ENCODE measurements around the gene SNRPD3.

Gene SNRPD3

GRCh38 chr22:24588757-24589481 is 33.1 kb downstream of the SNRPD3 start:
- peak overlapping the region; percentile 43 for H3K23ac ChIP-seq (ENCODE audit: low read depth, low read length, poor library complexity)
- no peak overlapping the region for H3K14ac ChIP-seq (ENCODE audit: low read length)
- WGBS, 2 donors (ENCODE audit: extremely low coverage in 2 of 2, insufficient read length in 2 of 2, insufficient replicate concordance in 1 of 2) = no CpG with 5 or more reads among the region's 21 CpGs
- no peak overlapping the region for H2AFZ ChIP-seq (ENCODE audit: low read length)
- H2BK120ac ChIP-seq (ENCODE audit: low read depth, low read length) = no peak overlapping the region
- no peak overlapping the region for H3K27ac ChIP-seq (replicated peaks; ENCODE audit: low read length)
- peaks cover 25 to 30% of the 10 kb centered on the region in 2 donors for H3K36me3 ChIP-seq (replicated peaks in 1 of 2; ENCODE audit: control insufficient read depth in 2 of 2, insufficient read depth in 2 of 2, low read length in 2 of 2)
- peak overlapping the region; percentile 11 for H3K4ac ChIP-seq (ENCODE audit: low read length)
- H3K4me3 ChIP-seq (ENCODE audit: low read length in 2 of 2) = no peak overlapping the region
- H3K79me1 ChIP-seq (ENCODE audit: low read depth, low read length) = peaks cover 2% of the 10 kb centered on the region
- DNase-seq (ENCODE audit: low spot score) = no peak
- peak overlapping the region; percentile 56 for H2AK5ac ChIP-seq (ENCODE audit: low read depth, low read length)
- no peaks in the 10 kb centered on the region for H3K9me3 ChIP-seq (replicated peaks in 1 of 2; ENCODE audit: control insufficient read depth in 2 of 2, insufficient read depth in 1 of 2, low read depth in 1 of 2, low read length in 2 of 2)
- no peak overlapping the region for H4K91ac ChIP-seq (ENCODE audit: low read depth, low read length, poor library complexity)
- no peak overlapping the region for H3K9ac ChIP-seq (ENCODE audit: low read depth, low read length, poor library complexity)
- H3K4me2 ChIP-seq (ENCODE audit: insufficient read depth, low read length, poor library complexity, severe bottlenecking) = no peak overlapping the region
- peak overlapping the region; percentile 22 for H2BK12ac ChIP-seq (ENCODE audit: low read length)
- H2BK5ac ChIP-seq (ENCODE audit: low read length) = peak overlapping the region; percentile 82
- H2BK15ac ChIP-seq (ENCODE audit: low read length) = no peak overlapping the region
- no peak overlapping the region for H4K8ac ChIP-seq (ENCODE audit: low read depth, low read length)
- H3K27me3 ChIP-seq (ENCODE audit: control insufficient read depth in 3 of 3, insufficient read depth in 3 of 3, low read depth in 1 of 3, low read length in 3 of 3) = no peaks in the 10 kb centered on the region
- peaks cover 10% of the 10 kb centered on the region in 2 donors for H3K4me1 ChIP-seq (ENCODE audit: control insufficient read depth in 2 of 2, insufficient read depth in 1 of 2, low read depth in 1 of 2, low read length in 2 of 2)
- no peak overlapping the region for H3K18ac ChIP-seq (ENCODE audit: low read length)

- Histone ChIP-seq H4K8ac (ENCODE audit: low read depth, low read length) (no peak overlapping the region), H4K91ac (ENCODE audit: low read depth, low read length, poor library complexity) (no peak overlapping the region), H3K4ac (ENCODE audit: low read length) (no peak overlapping the region), H2AFZ (ENCODE audit: low read length) (no peak overlapping the region), H2BK15ac (ENCODE audit: low read length) (no peak overlapping the region), H3K4me2 (ENCODE audit: insufficient read depth, low read length, poor library complexity, severe bottlenecking) (peak overlapping the region; percentile 11), H2BK5ac (ENCODE audit: low read length) (peak overlapping the region; percentile 82), H2BK120ac (ENCODE audit: low read depth, low read length) (no peak overlapping the region), H3K27ac (replicated peaks; ENCODE audit: low read length) (no peak overlapping the region), H3K18ac (ENCODE audit: low read length) (peak overlapping the region; percentile 63), H3K27me3 (ENCODE audit: control insufficient read depth in 3 of 3, insufficient read depth in 3 of 3, low read depth in 1 of 3, low read length in 3 of 3) (no peaks in the 10 kb centered on the region), H3K79me1 (ENCODE audit: low read depth, low read length) (peaks cover 2% of the 10 kb centered on the region), H3K23ac (ENCODE audit: low read depth, low read length, poor library complexity) (no peak overlapping the region), H3K9ac (ENCODE audit: low read depth, low read length, poor library complexity) (peak overlapping the region; percentile 39), H3K14ac (ENCODE audit: low read length) (peak overlapping the region; percentile 17), H3K36me3 (replicated peaks in 1 of 2; ENCODE audit: control insufficient read depth in 2 of 2, insufficient read depth in 2 of 2, low read length in 2 of 2) (peaks cover 23 to 30% of the 10 kb centered on the region in 2 donors), H3K9me3 (replicated peaks in 1 of 2; ENCODE audit: control insufficient read depth in 2 of 2, insufficient read depth in 1 of 2, low read depth in 1 of 2, low read length in 2 of 2) (no peaks in the 10 kb centered on the region), H3K4me3 (ENCODE audit: low read length in 2 of 2) (no peak overlapping the region), H2BK12ac (ENCODE audit: low read length) (no peak overlapping the region), H3K4me1 (ENCODE audit: control insufficient read depth in 2 of 2, insufficient read depth in 1 of 2, low read depth in 1 of 2, low read length in 2 of 2) (peaks cover 12 to 17% of the 10 kb centered on the region in 2 donors), H2AK5ac (ENCODE audit: low read depth, low read length) (no peak overlapping the region)
- no CpG with 5 or more reads among the region's 7 CpGs for WGBS, 2 donors (ENCODE audit: extremely low coverage in 2 of 2, insufficient read length in 2 of 2, insufficient replicate concordance in 1 of 2)
- DNase-seq (ENCODE audit: low spot score) = no peak
Observed at GRCh38 chr22:24589518-24590030, 33.8 kb downstream of the SNRPD3 start.

- H3K23ac ChIP-seq (ENCODE audit: low read depth, low read length, poor library complexity) = no peak overlapping the region
- no peak overlapping the region for H4K91ac ChIP-seq (ENCODE audit: low read depth, low read length, poor library complexity)
- H2BK120ac ChIP-seq (ENCODE audit: low read depth, low read length) = no peak overlapping the region
- no peak overlapping the region for H3K18ac ChIP-seq (ENCODE audit: low read length)
- H3K4ac ChIP-seq (ENCODE audit: low read length) = no peak overlapping the region
- H3K4me1 ChIP-seq (ENCODE audit: control insufficient read depth in 2 of 2, insufficient read depth in 1 of 2, low read depth in 1 of 2, low read length in 2 of 2) = peaks cover 13 to 19% of the 10 kb centered on the region in 2 donors
- H3K36me3 ChIP-seq (replicated peaks in 1 of 2; ENCODE audit: control insufficient read depth in 2 of 2, insufficient read depth in 2 of 2, low read length in 2 of 2) = peaks cover 22 to 25% of the 10 kb centered on the region in 2 donors
- no peak overlapping the region for H3K4me2 ChIP-seq (ENCODE audit: insufficient read depth, low read length, poor library complexity, severe bottlenecking)
- no peak overlapping the region for H2BK5ac ChIP-seq (ENCODE audit: low read length)
- no peak overlapping the region for H2BK12ac ChIP-seq (ENCODE audit: low read length)
- H3K9me3 ChIP-seq (replicated peaks in 1 of 2; ENCODE audit: control insufficient read depth in 2 of 2, insufficient read depth in 1 of 2, low read depth in 1 of 2, low read length in 2 of 2) = no peaks in the 10 kb centered on the region
- H3K9ac ChIP-seq (ENCODE audit: low read depth, low read length, poor library complexity) = no peak overlapping the region
- H3K27me3 ChIP-seq (ENCODE audit: control insufficient read depth in 3 of 3, insufficient read depth in 3 of 3, low read depth in 1 of 3, low read length in 3 of 3) = no peaks in the 10 kb centered on the region
- H2AK5ac ChIP-seq (ENCODE audit: low read depth, low read length) = no peak overlapping the region
- WGBS, 2 donors (ENCODE audit: extremely low coverage in 2 of 2, insufficient read length in 2 of 2, insufficient replicate concordance in 1 of 2) = no CpG with 5 or more reads among the region's 12 CpGs
- DNase-seq (ENCODE audit: low spot score) = no peak
- no peak overlapping the region for H3K14ac ChIP-seq (ENCODE audit: low read length)
- H3K4me3 ChIP-seq (ENCODE audit: low read length in 2 of 2) = no peak overlapping the region
- no peak overlapping the region for H4K8ac ChIP-seq (ENCODE audit: low read depth, low read length)
- no peak overlapping the region for H2BK15ac ChIP-seq (ENCODE audit: low read length)
- peaks cover 2% of the 10 kb centered on the region for H3K79me1 ChIP-seq (ENCODE audit: low read depth, low read length)
- H3K27ac ChIP-seq (replicated peaks; ENCODE audit: low read length) = no peak overlapping the region
- no peak overlapping the region for H2AFZ ChIP-seq (ENCODE audit: low read length)
Observed at GRCh38 chr22:24590596-24591173, 34.9 kb downstream of the SNRPD3 start.

DNA sequence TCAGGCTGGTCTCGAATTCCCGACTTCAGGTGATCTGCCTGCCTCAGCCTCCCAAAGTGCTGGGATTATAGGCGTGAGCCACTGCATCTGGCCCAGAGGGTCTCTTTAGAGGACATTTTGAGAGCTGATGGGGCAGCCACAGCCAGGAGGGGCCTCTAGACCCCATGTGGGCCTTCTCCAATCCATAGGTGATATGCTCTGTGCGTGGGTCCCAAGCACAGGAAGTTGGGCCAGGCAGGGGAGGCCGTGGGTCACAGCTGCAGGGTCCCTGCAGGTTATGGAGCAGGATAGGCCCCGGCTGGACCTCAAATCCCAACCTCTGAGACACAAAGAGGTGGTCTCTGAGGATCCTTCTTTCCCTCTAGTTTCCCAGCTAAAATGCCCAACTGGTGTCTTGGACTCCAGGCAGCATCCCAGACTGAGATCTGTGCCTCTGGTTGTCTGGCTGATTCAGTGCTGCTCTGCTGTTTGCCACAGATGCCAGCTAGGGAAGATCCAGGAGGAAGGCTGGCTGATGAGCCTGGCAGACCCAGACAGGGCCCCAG is 35.6 kb downstream of the SNRPD3 start:
- Histone ChIP-seq H4K91ac (ENCODE audit: low read depth, low read length, poor library complexity) (no peak overlapping the region), H3K79me1 (ENCODE audit: low read depth, low read length) (peaks cover 2% of the 10 kb centered on the region), H2BK5ac (ENCODE audit: low read length) (no peak overlapping the region), H2BK15ac (ENCODE audit: low read length) (no peak overlapping the region), H3K18ac (ENCODE audit: low read length) (no peak overlapping the region), H3K9ac (ENCODE audit: low read depth, low read length, poor library complexity) (no peak overlapping the region), H4K8ac (ENCODE audit: low read depth, low read length) (no peak overlapping the region), H3K4ac (ENCODE audit: low read length) (no peak overlapping the region), H2BK120ac (ENCODE audit: low read depth, low read length) (no peak overlapping the region), H3K36me3 (replicated peaks in 1 of 2; ENCODE audit: control insufficient read depth in 2 of 2, insufficient read depth in 2 of 2, low read length in 2 of 2) (peaks cover 18 to 20% of the 10 kb centered on the region in 2 donors), H3K27ac (replicated peaks; ENCODE audit: low read length) (no peak overlapping the region), H2AK5ac (ENCODE audit: low read depth, low read length) (no peak overlapping the region), H3K27me3 (ENCODE audit: control insufficient read depth in 3 of 3, insufficient read depth in 3 of 3, low read depth in 1 of 3, low read length in 3 of 3) (peaks cover 0 to 2% (median 0%) of the 10 kb centered on the region in 3 experiments), H2AFZ (ENCODE audit: low read length) (no peak overlapping the region), H3K23ac (ENCODE audit: low read depth, low read length, poor library complexity) (no peak overlapping the region), H3K4me1 (ENCODE audit: control insufficient read depth in 2 of 2, insufficient read depth in 1 of 2, low read depth in 1 of 2, low read length in 2 of 2) (peaks cover 13 to 19% of the 10 kb centered on the region in 2 donors), H3K4me2 (ENCODE audit: insufficient read depth, low read length, poor library complexity, severe bottlenecking) (no peak overlapping the region), H3K4me3 (ENCODE audit: low read length in 2 of 2) (peak overlapping the region in 1 of 2 donors; percentile 43), H3K14ac (ENCODE audit: low read length) (no peak overlapping the region), H2BK12ac (ENCODE audit: low read length) (no peak overlapping the region), H3K9me3 (replicated peaks in 1 of 2; ENCODE audit: control insufficient read depth in 2 of 2, insufficient read depth in 1 of 2, low read depth in 1 of 2, low read length in 2 of 2) (no peaks in the 10 kb centered on the region)
- no peak for DNase-seq (ENCODE audit: low spot score)
- no CpG with 5 or more reads among the region's 6 CpGs for WGBS, 2 donors (ENCODE audit: extremely low coverage in 2 of 2, insufficient read length in 2 of 2, insufficient replicate concordance in 1 of 2)
